GM10847 (cell line): ENCODE results near the gene DPH7.

ENCODE experiments used
- POLR2A ChIP-seq: IDR thresholded peaks from 2 replicates; pipeline ENCODE4 v1.6.1; 2011; ENCODE audit not compliant: insufficient read length; ENCODE audit errors: extremely low read depth

Gene DPH7

DNA sequence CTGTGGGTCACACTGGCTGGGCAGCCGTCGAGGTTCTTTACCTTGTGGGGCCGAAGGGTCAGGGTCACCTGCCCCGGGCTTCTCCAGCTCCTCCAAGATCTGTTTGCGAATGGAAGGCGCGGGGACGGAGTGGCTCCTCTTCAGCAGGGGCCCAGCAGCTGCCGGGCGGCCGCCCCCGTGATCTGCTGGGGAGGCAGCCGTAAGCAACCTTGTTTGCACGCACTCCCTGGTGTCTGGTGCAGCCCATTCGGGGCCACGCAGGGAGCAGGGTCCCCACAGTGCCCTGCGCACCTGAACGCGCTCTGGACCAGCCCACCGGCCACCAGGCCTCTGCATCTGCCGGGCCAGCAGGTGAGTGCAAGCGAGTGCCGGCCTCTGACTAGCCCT is 63.4 kb downstream of the DPH7 start:
- no peak for TF ChIP-seq POLR2A

DNA sequence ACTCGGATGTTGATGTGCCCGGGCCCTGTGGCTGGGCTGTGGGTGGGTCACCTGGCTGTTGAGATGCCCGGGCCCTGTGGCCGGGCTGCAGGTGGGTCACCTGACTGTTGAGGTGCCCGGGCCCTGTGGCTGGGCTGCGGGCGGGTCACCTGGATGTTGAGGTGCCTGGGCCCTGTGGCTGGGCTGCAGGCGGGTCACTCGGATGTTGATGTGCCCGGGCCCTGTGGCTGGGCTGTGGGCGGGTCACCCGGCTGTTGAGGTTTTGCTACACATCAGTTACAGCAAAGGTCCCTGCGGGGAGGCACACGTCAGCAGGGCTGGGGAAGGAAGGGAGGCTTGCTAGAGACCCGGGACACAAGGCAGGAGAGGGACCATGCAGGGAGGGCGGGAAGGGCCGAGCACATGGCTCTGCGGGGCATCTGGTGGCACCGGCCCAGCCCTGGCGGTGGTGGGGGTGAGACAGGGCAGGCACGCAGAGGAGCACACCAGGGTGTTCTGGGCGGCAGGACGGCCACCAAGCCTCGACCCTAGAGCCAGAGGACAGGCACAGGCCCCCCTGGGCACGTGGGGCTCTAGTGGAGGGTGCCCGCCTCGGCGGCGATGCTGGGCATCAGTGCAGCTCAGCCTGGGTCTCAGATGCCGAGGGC is 63.9 kb downstream of the DPH7 start:
- TF ChIP-seq POLR2A: no peak

DNA sequence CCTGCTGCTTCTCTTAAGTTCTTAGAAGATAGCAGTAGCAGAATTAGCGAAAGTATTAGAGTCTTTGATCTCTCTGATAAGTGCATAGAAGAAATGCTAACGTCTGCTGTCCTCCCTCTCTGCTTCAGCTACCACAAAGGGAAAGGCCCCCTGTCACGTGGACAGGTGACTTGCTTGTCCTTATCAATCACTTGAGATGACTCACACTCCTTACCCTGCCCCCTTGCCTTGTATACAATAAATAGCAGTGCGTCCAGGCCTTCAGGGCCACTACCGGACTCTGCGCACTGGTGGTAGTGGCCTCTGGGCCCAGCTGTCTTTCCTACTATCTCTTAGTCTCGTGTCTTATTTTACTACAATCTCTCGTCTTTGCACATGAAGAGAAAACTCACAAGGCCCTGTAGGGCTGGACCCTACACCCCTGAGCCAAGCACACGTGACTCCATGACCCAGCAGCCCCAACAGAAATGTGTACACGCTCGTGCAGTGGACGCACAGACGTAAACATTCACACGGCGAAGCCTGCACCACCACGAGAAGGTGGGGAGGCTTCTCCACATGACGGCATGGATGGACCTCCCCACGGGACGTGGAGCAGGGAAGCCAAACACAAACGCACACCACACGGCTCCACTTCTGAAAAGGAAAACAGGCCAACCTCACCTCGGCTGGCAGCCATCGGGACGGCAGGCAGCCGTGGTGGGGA is 66.8 kb downstream of the DPH7 start:
- TF ChIP-seq POLR2A: no peak

DNA sequence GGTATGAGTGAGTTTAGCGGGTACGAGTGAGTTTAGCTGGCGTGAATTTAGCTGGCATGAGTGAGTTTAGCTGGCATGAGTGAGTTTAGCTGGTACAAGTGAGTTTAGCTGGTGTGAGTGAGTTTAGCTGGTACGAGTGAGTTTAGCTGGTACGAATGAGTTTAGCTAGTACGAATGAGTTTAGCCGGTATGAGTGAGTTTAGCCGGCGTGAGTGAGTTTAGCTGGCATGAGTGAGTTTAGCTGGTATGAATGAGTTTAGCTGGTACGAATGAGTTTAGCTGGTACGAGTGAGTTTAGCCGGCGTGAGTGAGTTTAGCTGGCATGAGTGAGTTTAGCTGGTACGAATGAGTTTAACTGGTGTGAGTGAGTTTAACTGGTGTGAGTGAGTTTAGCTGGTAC is 69.5 kb downstream of the DPH7 start:
- no peak for TF ChIP-seq POLR2A

DNA sequence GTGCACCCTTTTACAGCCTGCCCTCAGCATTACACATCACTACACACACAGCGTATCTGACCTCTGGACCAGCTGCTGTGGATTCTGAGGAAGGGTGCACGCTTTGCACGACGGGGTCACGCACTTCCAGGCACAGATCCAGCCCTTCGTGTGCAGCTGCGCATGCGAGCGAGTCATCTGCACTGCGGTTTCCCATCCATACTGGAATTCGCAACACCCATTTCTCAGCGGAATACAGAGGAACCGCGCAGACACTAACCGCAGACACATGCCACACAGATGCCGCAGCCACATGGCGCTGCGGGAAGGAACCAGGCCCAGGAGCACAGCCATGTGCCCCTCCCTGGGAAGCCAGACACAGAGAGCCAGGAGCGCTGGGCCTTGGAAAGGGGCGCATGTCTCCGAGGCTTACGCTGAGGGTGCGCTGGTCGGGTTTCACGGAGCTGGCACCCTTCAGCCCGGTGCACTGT is 72.0 kb downstream of the DPH7 start:
- TF ChIP-seq POLR2A: no peak

DNA sequence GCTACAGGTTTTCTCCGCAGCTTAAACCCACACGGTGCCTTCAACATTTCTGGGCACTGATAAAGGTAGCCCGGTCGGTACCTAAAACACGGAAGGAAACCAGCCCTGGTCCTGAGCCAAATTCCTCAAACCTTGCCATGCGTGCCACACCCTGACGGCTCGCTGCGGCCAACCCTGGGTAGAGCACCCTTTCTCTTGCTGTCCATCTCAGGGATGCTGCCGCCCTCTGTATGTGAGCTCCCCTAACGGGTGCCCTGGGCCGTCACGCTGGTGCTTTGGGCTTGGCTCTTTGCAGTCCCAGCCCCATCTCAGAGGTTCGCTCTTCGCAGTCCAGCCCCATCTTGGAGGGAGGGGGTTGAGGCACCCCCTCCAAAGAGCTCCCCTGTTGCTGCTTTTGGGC is 72.5 kb downstream of the DPH7 start:
- TF ChIP-seq POLR2A: no peak

DNA sequence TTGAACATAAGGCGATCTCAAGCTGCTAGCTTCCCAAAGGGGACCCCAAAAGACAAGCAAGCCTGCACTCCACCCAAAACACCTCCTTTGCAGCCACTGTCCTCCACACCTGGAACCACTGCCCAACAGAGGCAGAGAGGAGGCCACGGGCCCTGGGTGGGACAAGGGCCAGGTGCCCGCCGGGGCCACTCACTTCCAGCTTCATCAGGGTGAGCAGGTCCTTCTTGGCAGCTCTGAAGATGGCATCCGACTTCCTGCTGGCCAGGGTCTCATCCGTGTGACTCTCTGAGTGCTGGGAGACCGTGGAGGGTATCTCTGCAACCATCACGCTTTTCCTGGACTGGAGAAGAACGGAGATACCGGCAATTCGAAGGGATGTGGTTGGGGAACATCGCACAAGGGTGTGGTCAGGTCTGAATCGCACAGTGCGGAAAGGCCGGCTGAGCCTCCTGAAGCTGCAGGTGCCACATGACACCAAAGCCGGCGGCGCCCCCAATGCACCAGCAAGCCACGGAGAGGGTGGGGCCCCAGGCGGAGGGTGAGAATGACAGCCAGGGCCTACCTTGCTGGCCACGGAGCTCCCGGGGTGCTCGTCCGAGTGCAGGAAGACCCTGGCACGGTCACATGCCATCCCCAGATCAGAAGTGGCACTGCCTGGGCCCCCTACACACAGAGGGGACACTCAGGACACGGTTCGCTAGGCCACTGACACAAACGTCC is 73.1 kb downstream of the DPH7 start:
- TF ChIP-seq POLR2A: no peak
